Colonic mucosa (tissue), 4 donors: ENCODE measurements around the gene NCOA6. TPM values are rescaled to one million over a fixed set of nuclear protein-coding genes. Genes with fewer than 3 reads are reported as not detected.
A peak's percentile ranks its signal among the peaks of the same experiment; 100 is the strongest.

ENCODE experiments used
- DNase-seq: peaks from one replicate; pipeline ENCODE4 v3.0.0-alpha.2; 2020
- H3K27ac ChIP-seq: fragments of 200-600 bp; one replicate; pipeline ENCODE4 v1.8.0; 2021
- H3K27me3 ChIP-seq: fragments of 200-600 bp; one replicate; pipeline ENCODE4 v1.8.0; 2021
- H3K36me3 ChIP-seq: fragments of 200-600 bp; one replicate; pipeline ENCODE4 v1.8.0; 2021
- H3K4me1 ChIP-seq: fragments of 200-600 bp; one replicate; pipeline ENCODE4 v1.8.0; 2021; ENCODE audit warnings: mild to moderate bottlenecking
- H3K4me3 ChIP-seq: fragments of 200-600 bp; one replicate; pipeline ENCODE4 v1.8.0; 2021
- H3K9ac ChIP-seq, 2 donors: one replicate each; pipeline ENCODE4 v1.7.0; 2013; ENCODE audit warnings: control low read depth in 2 of 2, low read depth in 2 of 2, low read length in 2 of 2
- H3K9me3 ChIP-seq: fragments of 200-600 bp; one replicate; pipeline ENCODE4 v1.8.0; 2021
- intact Hi-C: fragments of 100-400 bp; cut with DNase I; formaldehyde crosslinking; loops from one replicate; pipeline ENCODE4 v1.14.1; 2022
- total RNA-seq, 2 donors: library from RNA; stranded (reverse); fragmentation: NEBNext Ultra II Directional in 1 of 2; extraction: Animal tissue kit (Norgen Biotek cat#: 25700) in 1 of 2; gene quantifications; one replicate each; pipeline ENCODE4 v1.2.1, GENCODE V29; 2021
- TF ChIP-seq, protein P1 (sequence below): fragments of 200-600 bp; IDR thresholded peaks from one replicate; pipeline ENCODE4 v1.8.0; 2022; ENCODE audit warnings: antibody characterized with exemption, mild to moderate bottlenecking
- donor health status: healthy.
- donor health status: DM: no; HTN: no; CAD: no.
- donor health status: DM: no; HTN: no; CAD: no.

Gene NCOA6
- total RNA-seq, 2 donors from 2014 or later: 28.9 to 40.2 TPM

DNA sequence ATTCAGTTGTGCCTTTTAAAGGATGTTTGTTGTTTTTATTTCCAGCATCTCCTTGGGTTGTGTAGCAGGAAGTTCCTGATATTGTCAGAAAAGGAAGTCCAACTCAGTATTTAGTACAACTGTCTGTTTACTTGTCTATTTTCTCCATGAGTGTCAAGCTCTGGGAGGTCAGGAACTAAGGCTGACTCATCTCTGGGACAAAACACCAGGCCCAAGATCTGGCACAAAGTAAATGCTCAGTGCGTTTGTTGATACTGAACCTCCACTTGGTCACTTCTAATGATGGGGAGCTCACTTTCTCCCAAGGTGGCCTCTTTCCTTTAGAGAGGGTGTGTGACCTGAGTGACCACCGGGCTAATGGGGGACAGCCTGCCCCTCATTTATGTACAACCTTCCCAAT is 136.0 kb downstream of the NCOA6 start:
- intact Hi-C loops: no loop called here
- no peaks in the 10 kb centered on the region for H3K9me3 ChIP-seq
- no peak overlapping the region for H3K9ac ChIP-seq
- H3K4me3 ChIP-seq: no peak overlapping the region
- H3K4me1 ChIP-seq: no peaks in the 10 kb centered on the region
- H3K36me3 ChIP-seq: no peaks in the 10 kb centered on the region
- TF ChIP-seq, protein P1, sequence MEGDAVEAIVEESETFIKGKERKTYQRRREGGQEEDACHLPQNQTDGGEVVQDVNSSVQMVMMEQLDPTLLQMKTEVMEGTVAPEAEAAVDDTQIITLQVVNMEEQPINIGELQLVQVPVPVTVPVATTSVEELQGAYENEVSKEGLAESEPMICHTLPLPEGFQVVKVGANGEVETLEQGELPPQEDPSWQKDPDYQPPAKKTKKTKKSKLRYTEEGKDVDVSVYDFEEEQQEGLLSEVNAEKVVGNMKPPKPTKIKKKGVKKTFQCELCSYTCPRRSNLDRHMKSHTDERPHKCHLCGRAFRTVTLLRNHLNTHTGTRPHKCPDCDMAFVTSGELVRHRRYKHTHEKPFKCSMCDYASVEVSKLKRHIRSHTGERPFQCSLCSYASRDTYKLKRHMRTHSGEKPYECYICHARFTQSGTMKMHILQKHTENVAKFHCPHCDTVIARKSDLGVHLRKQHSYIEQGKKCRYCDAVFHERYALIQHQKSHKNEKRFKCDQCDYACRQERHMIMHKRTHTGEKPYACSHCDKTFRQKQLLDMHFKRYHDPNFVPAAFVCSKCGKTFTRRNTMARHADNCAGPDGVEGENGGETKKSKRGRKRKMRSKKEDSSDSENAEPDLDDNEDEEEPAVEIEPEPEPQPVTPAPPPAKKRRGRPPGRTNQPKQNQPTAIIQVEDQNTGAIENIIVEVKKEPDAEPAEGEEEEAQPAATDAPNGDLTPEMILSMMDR: no peak
- no peak overlapping the region for H3K27ac ChIP-seq
- DNase-seq: no peak
- no peaks in the 10 kb centered on the region for H3K27me3 ChIP-seq

DNA sequence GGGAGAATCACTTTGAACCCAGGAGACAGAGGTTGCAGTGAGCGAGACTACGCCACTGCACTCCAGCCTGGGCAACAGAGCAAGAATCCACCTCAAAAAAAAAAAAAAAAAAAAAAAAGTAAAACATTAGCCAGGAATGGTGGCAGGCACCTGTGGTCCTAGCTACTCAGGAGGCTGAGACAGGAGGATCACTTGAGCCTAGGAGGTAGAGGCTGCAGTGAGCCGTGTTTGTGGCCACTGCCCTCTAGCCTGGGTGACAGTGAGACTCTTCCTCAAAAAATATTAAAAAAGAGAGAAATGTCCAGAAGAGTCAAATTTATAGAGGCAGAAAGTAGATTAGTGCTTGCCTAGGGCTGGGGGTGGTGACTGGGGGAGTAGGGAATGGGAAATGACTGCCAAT is 141.8 kb downstream of the NCOA6 start:
- no peaks in the 10 kb centered on the region for H3K4me1 ChIP-seq
- intact Hi-C loops: no loop called here
- H3K9me3 ChIP-seq: no peaks in the 10 kb centered on the region
- DNase-seq: no peak
- no peaks in the 10 kb centered on the region for H3K36me3 ChIP-seq
- no peak overlapping the region for H3K27ac ChIP-seq
- H3K9ac ChIP-seq: no peak overlapping the region
- TF ChIP-seq, protein P1: no peak
- H3K27me3 ChIP-seq: no peaks in the 10 kb centered on the region
- H3K4me3 ChIP-seq: no peak overlapping the region

DNA sequence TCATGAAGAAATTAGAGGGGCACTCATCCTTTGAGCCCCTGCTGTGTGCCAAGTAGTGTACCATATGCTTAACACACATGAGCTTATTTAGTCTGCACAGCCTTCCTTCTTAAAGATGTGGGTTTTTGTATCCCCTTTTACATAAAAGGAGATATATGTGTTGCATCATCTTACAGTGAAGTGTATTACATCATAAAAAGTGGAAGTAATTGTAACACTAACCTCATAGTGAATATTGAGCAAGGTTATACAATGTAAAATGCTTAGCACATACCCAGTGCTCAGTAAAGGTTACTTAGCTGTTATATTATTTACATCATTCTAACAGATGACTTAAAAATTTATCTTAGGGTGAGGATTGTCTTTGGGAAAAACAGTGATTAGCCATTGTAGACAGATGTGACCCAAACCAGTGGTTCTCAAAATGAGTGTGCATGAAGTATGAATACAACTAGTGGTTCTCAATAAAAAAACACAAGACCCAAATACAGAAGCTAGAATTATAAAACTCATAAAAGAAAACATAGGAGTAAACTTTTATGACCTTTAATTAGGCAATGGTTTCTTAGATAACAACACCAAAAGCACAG is 144.8 kb downstream of the NCOA6 start:
- Histone ChIP-seq H3K9me3 (no peaks in the 10 kb centered on the region), H3K27ac (no peak overlapping the region), H3K4me1 (peaks cover 3% of the 10 kb centered on the region), H3K9ac (no peak overlapping the region), H3K27me3 (no peaks in the 10 kb centered on the region), H3K4me3 (no peak overlapping the region), H3K36me3 (no peaks in the 10 kb centered on the region)
- intact Hi-C loops: no loop called here
- DNase-seq: no peak
- TF ChIP-seq, protein P1: no peak

DNA sequence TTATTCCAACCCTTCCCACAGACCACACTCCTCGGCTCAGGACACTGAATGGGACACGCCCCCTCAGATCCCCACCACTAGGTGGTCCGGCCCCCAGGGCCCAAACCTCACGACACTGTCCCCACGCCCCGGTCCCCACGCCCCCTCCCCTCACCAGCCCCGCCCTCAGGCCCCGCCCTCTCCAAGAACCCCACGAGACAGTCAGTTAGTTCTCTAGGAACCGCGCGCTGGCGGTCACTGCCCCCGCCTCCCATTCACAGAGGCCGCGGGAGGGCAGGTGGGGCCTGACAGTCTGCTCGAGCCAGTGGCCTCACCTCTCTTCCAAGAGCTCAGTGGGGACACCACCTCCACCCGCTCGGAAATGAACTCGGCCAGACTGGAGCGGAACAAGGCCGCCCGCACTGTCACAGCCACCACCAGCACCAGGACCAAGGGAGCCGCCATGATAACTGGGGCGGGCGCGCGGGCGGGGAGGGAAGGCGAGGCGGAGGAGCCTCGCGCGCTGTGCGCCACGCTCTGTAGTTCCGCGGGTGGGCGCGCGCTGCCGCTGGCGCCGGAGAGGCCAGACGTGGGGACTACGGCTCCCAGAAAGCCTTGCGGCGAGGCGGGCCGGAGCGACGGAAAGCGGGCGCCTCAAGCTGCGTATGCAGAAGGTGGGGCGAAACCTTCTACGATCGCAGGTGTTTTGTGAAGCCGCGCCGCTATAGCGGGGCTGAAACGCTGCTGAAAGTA is 148.6 kb downstream of the NCOA6 start, which contains the start of gene PIGU:
Gene PIGU (minus strand): TSS at position 451 of the 732 bp plus-strand sequence. CDS start 7 bp downstream, at position 444.
- TF ChIP-seq, protein P1: no peak
- Histone ChIP-seq H3K9me3 (no peaks in the 10 kb centered on the region), H3K36me3 (no peaks in the 10 kb centered on the region), H3K9ac (peak within 1 kb of the TSS; percentile 61 to 76), H3K4me1 (peaks cover 3% of the 10 kb centered on the region), H3K27me3 (no peaks in the 10 kb centered on the region), H3K27ac (peak within 1 kb of the TSS; percentile 63), H3K4me3 (peak within 1 kb of the TSS; percentile 64)
- intact Hi-C loops: no loop called here
- peak; percentile 97 for DNase-seq

DNA sequence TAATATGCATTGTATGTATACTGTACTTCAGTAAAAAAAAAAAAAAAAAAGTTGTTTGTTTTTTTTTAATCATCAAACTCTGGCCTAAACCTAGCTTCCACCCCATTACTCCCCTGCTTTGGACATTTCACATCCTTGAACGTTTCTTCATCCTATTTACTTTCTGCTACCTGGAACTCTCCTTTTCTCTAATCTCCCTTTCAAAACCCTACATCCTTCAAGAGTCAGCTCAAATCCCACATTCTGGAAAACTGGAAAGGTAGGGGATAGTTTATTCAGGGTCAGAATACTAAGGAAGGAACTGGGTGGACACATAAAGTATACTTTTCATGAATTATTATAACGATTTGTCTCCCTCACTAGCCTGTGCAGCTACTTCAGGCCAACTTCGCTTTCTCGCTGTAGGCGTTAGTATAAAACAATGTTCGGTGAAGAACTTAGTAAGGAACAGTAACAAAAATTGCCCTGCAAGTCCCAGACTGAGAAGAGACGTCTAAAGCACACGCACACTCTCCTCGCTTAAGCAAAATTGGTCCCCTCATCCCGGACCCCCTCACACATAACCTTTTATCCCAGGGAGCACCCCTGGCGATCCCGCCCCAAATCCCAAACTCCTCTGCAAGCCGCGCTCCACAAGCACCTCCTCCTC is 149.3 kb downstream of the NCOA6 start:
- Histone ChIP-seq H3K9ac (peak overlapping the region; percentile 58 to 76), H3K4me1 (peaks cover 3% of the 10 kb centered on the region), H3K36me3 (no peaks in the 10 kb centered on the region), H3K27ac (peak overlapping the region; percentile 63), H3K4me3 (peak overlapping the region; percentile 64), H3K27me3 (no peaks in the 10 kb centered on the region), H3K9me3 (no peaks in the 10 kb centered on the region)
- intact Hi-C loops: no loop called here
- TF ChIP-seq, protein P1: no peak
- no peak for DNase-seq
